HepG2 (cell line): Measurements from ENCODE around the gene NDUFV1. TPM values are rescaled to one million over a fixed set of nuclear protein-coding genes. Genes with fewer than 3 reads are reported as not detected.
A peak's percentile ranks its signal among the peaks of the same experiment; 100 is the strongest.

Source experiments
- ATF7-NPFF ChIP-seq: sonication (generic); formaldehyde crosslinking; IDR thresholded peaks from 2 replicates; pipeline ENCODE4 v1.8.1; 2023; ENCODE audit warnings: mild to moderate bottlenecking, low read depth, missing genetic modification reagents, moderate library complexity
- CENPT ChIP-seq: sonication (generic); formaldehyde crosslinking; IDR thresholded peaks from 2 replicates; pipeline ENCODE4 v1.8.0; 2022; ENCODE audit warnings: low read depth, mild to moderate bottlenecking, moderate library complexity, missing genetic modification reagents
- FOXA1 ChIP-seq, 2 experiments: fragments of 450-650 bp in 1 of 2; sonication (generic) in 1 of 2; formaldehyde crosslinking in 1 of 2; IDR thresholded peaks; 2 replicates each; pipeline versions ENCODE4 v1.4.0 to v1.6.1; 2016 to 2020; ENCODE audit warnings: missing genetic modification reagents in 1 of 2
- GPN1 ChIP-seq: sonication (generic); formaldehyde crosslinking; IDR thresholded peaks from 2 replicates; pipeline ENCODE4 v1.5.1; 2020; ENCODE audit warnings: missing genetic modification reagents, borderline replicate concordance
- HNRNPH1 ChIP-seq: fragments of 200-400 bp; formaldehyde crosslinking; optimal IDR thresholded peaks from 2 replicates; pipeline ENCODE3; 2017; ENCODE audit warnings: mild to moderate bottlenecking, low read depth, low read length
- PITX1 ChIP-seq: sonication (generic); formaldehyde crosslinking; IDR thresholded peaks from 2 replicates; pipeline ENCODE4 v1.5.1; 2020; ENCODE audit warnings: mild to moderate bottlenecking, missing genetic modification reagents
- SP1 ChIP-seq, 2 experiments: fragments of 450-650 bp in 1 of 2; sonication (generic) in 1 of 2; formaldehyde crosslinking in 1 of 2; IDR thresholded peaks; 2 replicates each; pipeline versions ENCODE4 v1.4.0 to v1.6.1; 2016 to 2020; ENCODE audit warnings: missing genetic modification reagents in 1 of 2
- TBX2 ChIP-seq: sonication (generic); formaldehyde crosslinking; IDR thresholded peaks from 2 replicates; pipeline ENCODE4 v1.5.0; 2020; ENCODE audit warnings: missing genetic modification reagents, mild to moderate bottlenecking, borderline replicate concordance
- ZNF143 ChIP-seq: sonication (generic); formaldehyde crosslinking; IDR thresholded peaks from 2 replicates; pipeline ENCODE4 v1.4.0; 2020; ENCODE audit warnings: missing genetic modification reagents
- ZNF260 ChIP-seq: sonication (generic); formaldehyde crosslinking; IDR thresholded peaks from 2 replicates; pipeline ENCODE4 v1.4.0; 2020; ENCODE audit warnings: missing genetic modification reagents, low read depth, mild to moderate bottlenecking, borderline replicate concordance
- ZNF33A ChIP-seq: sonication (generic); formaldehyde crosslinking; IDR thresholded peaks from 2 replicates; pipeline ENCODE4 v1.5.1; 2020; ENCODE audit warnings: missing genetic modification reagents, mild to moderate bottlenecking, moderate library complexity, borderline replicate concordance
- ZNF772 ChIP-seq: sonication (generic); formaldehyde crosslinking; IDR thresholded peaks from 2 replicates; pipeline ENCODE4 v1.5.0; 2020; ENCODE audit warnings: mild to moderate bottlenecking, missing genetic modification reagents
- ZNF878 ChIP-seq: sonication (generic); formaldehyde crosslinking; IDR thresholded peaks from 2 replicates; pipeline ENCODE4 v1.8.1; 2023; ENCODE audit warnings: mild to moderate bottlenecking, missing genetic modification reagents, moderate library complexity
- ZSCAN21 ChIP-seq: sonication (generic); formaldehyde crosslinking; IDR thresholded peaks from 2 replicates; pipeline ENCODE4 v1.8.0; 2022; ENCODE audit warnings: mild to moderate bottlenecking, missing genetic modification reagents, moderate library complexity, borderline replicate concordance
- polyA plus RNA-seq, 8 experiments: library from polyadenylated mRNA; depleted of rRNA in 3 of 8; stranded (reverse) in 7 of 8; unstranded in 1 of 8; fragments of >200 nt; fragmentation: Illumina TruSeq in 4 of 8; extraction: Trizol in 4 of 8; gene quantifications; 2 replicates each; pipeline versions ENCODE4 v1.2.1 to v1.2.3, GENCODE V29; 2011 to 2016; ENCODE audit warnings: low read depth in 4 of 8, missing spikeins in 1 of 8, mixed read lengths in 1 of 8; ENCODE audit not compliant: insufficient read depth in 1 of 8
- total RNA-seq, 5 experiments: library from RNA; depleted of rRNA; stranded (reverse); fragments of >200 nt; fragmentation: Illumina TruSeq; extraction: Trizol; gene quantifications; 2 replicates each; pipeline ENCODE4 v1.2.3, GENCODE V29; 2016; ENCODE audit warnings: low read depth in 1 of 5
- TF ChIP-seq, protein P1 (sequence below): sonication (generic); formaldehyde crosslinking; IDR thresholded peaks from 2 replicates; pipeline ENCODE4 v1.4.0; 2020; ENCODE audit warnings: missing genetic modification reagents, borderline replicate concordance
- TF ChIP-seq, protein P2 (sequence below): sonication (generic); formaldehyde crosslinking; IDR thresholded peaks from 2 replicates; pipeline ENCODE4 v1.4.0; 2020; ENCODE audit warnings: missing genetic modification reagents, borderline replicate concordance
- TF ChIP-seq, protein P3 (sequence below): IDR thresholded peaks from 2 replicates; pipeline ENCODE4 v1.6.1; 2016

NDUFV1 gene
- total and polyA plus RNA-seq, 2 of the 13 experiments (the other 11 are each of a cell fraction or from before 2014, with no cell fraction given): 88.9 to 137 TPM

DNA sequence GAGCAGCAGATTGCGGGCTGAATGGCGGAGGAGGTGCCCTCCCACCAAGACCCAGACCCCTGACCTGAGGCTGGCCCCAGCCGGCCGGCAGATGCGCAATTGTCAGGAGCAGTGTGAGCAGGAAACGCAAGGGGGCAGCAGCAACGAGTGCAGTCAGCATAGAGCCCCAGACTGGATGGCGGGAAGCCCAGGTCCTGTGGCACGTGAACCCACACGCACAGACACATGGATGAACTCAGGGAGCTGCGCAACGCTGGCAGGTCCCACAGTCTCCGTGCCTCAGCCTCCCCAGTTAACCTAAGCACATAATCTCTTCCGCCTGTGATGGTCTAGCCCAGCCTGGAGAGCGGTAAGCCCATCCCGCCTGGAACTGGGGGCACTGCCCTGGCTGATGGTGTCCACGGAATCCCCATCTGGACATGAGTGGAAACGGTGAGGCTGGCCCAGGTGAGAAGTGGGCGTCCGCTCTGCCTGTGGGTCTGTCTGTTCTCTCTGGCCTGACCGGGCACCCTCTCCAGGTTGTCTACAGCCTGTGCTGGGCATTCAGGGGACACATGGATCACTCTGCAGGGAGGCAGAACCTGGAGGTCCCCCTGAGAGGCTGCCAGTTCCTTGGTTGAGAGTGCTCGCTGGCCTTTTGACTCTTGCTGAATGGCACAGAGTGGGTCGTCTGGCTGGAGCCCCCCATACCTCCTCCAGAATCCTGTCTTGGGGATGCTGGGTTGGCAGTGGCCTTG, 33.5 kb downstream of the NDUFV1 start (continued):
- TF ChIP-seq, protein P1, sequence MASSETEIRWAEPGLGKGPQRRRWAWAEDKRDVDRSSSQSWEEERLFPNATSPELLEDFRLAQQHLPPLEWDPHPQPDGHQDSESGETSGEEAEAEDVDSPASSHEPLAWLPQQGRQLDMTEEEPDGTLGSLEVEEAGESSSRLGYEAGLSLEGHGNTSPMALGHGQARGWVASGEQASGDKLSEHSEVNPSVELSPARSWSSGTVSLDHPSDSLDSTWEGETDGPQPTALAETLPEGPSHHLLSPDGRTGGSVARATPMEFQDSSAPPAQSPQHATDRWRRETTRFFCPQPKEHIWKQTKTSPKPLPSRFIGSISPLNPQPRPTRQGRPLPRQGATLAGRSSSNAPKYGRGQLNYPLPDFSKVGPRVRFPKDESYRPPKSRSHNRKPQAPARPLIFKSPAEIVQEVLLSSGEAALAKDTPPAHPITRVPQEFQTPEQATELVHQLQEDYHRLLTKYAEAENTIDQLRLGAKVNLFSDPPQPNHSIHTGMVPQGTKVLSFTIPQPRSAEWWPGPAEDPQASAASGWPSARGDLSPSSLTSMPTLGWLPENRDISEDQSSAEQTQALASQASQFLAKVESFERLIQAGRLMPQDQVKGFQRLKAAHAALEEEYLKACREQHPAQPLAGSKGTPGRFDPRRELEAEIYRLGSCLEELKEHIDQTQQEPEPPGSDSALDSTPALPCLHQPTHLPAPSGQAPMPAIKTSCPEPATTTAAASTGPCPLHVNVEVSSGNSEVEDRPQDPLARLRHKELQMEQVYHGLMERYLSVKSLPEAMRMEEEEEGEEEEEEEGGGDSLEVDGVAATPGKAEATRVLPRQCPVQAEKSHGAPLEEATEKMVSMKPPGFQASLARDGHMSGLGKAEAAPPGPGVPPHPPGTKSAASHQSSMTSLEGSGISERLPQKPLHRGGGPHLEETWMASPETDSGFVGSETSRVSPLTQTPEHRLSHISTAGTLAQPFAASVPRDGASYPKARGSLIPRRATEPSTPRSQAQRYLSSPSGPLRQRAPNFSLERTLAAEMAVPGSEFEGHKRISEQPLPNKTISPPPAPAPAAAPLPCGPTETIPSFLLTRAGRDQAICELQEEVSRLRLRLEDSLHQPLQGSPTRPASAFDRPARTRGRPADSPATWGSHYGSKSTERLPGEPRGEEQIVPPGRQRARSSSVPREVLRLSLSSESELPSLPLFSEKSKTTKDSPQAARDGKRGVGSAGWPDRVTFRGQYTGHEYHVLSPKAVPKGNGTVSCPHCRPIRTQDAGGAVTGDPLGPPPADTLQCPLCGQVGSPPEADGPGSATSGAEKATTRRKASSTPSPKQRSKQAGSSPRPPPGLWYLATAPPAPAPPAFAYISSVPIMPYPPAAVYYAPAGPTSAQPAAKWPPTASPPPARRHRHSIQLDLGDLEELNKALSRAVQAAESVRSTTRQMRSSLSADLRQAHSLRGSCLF (CRISPR knock-in tag): no peak
- peak; percentile 39; the same call in 1 of the 2 replicates for TF ChIP-seq GPN1 (CRISPR knock-in tag)
- TF ChIP-seq ZNF33A: no peak
- TF ChIP-seq, protein P2, sequence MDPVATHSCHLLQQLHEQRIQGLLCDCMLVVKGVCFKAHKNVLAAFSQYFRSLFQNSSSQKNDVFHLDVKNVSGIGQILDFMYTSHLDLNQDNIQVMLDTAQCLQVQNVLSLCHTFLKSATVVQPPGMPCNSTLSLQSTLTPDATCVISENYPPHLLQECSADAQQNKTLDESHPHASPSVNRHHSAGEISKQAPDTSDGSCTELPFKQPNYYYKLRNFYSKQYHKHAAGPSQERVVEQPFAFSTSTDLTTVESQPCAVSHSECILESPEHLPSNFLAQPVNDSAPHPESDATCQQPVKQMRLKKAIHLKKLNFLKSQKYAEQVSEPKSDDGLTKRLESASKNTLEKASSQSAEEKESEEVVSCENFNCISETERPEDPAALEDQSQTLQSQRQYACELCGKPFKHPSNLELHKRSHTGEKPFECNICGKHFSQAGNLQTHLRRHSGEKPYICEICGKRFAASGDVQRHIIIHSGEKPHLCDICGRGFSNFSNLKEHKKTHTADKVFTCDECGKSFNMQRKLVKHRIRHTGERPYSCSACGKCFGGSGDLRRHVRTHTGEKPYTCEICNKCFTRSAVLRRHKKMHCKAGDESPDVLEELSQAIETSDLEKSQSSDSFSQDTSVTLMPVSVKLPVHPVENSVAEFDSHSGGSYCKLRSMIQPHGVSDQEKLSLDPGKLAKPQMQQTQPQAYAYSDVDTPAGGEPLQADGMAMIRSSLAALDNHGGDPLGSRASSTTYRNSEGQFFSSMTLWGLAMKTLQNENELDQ (CRISPR knock-in tag): no peak
- 0 out of 2 replicates have a peak, but pooled peaks have one; percentile 36 for TF ChIP-seq ATF7-NPFF (CRISPR knock-in tag)
- TF ChIP-seq HNRNPH1: no peak
- no peak for TF ChIP-seq ZNF260 (CRISPR knock-in tag)
- TF ChIP-seq ZNF143: no peak
- no peak for TF ChIP-seq FOXA1 (IDR thresholded peaks at IDR 0.05)
- TF ChIP-seq FOXA1 (CRISPR knock-in tag; IDR thresholded peaks at IDR 0.05): no peak
- TF ChIP-seq, protein P3, sequence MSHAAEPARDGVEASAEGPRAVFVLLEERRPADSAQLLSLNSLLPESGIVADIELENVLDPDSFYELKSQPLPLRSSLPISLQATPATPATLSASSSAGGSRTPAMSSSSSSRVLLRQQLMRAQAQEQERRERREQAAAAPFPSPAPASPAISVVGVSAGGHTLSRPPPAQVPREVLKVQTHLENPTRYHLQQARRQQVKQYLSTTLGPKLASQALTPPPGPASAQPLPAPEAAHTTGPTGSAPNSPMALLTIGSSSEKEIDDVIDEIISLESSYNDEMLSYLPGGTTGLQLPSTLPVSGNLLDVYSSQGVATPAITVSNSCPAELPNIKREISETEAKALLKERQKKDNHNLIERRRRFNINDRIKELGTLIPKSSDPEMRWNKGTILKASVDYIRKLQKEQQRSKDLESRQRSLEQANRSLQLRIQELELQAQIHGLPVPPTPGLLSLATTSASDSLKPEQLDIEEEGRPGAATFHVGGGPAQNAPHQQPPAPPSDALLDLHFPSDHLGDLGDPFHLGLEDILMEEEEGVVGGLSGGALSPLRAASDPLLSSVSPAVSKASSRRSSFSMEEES: peak; percentile 60; the same call in 1 of the 2 replicates
- peak; percentile 67; the same call in 1 of the 2 replicates for TF ChIP-seq ZNF772
- peak; percentile 59; the same call in 1 of the 2 replicates for TF ChIP-seq PITX1 (CRISPR knock-in tag)
- no peak for TF ChIP-seq SP1 (IDR thresholded peaks at IDR 0.05)
- TF ChIP-seq SP1 (CRISPR knock-in tag; IDR thresholded peaks at IDR 0.05): 0 out of 2 replicates have a peak, but pooled peaks have one; percentile 14
- peak; percentile 58; the same call in 1 of the 2 replicates for TF ChIP-seq TBX2 (CRISPR knock-in tag)
- TF ChIP-seq CENPT (CRISPR knock-in tag): peak; percentile 86; the same call in 1 of the 2 replicates
- no peak for TF ChIP-seq ZNF878 (CRISPR knock-in tag)
- TF ChIP-seq ZSCAN21: peak; percentile 80; the same call in 1 of the 2 replicates
